GM19238 (cell line): Measurements from ENCODE around the gene NBPF1.
"Not testable (repeated sequence)": the region's sequence is repeated elsewhere in the genome, so short reads cannot be mapped to it uniquely, and the experiment has no call there.

Experiments
- DNase-seq: peaks from one replicate; pipeline ENCODE4 v3.0.0; 2011; ENCODE audit warnings: low spot score; ENCODE audit not compliant: insufficient read length

NBPF1 gene

DNA sequence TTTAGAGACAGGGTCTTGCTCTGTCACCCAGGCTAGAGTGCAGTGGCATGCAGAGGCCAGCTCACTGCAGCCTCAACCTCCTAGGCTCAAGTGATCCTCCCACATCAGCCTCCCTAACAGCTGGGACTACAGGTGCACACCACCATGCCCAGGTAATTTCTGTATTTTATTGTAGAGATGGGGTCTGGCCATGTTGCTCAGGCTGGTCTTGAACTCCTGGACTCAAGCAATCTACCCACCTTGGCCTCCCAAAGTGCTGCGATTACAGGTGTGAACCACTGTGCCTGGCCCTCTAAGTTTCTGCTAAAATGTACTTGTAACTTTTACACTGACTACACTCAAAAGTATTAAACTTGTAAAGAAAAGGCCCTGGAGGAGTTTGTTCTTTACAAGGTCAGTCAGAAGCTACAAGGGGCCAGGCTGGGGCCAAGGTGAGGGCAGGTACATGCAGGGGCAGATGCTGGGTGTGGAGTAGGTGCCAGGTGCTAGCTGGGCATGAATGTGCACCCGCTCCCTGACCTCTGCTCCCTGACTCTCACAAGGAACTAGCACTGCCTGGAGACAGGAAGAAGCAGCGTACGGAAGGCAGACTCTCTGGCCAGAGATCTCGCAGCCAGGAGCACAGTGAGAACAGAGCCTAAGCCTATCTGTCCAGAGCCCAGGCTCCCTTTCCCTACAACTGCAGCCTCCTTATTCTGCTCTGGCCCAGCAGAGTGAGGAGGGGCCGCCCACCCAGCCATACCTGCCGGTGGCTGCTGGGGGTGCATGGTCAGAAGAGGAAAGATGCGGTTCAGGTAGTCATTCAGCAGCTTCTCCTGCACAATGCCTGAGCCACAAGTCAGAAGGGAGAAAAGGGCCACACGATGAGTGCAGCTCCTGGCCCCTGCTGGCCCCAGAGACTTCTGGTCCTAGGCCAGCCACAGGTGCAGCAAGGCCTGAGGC is 28.9 kb upstream of the NBPF1 start:
- not testable (repeated sequence) for DNase-seq

DNA sequence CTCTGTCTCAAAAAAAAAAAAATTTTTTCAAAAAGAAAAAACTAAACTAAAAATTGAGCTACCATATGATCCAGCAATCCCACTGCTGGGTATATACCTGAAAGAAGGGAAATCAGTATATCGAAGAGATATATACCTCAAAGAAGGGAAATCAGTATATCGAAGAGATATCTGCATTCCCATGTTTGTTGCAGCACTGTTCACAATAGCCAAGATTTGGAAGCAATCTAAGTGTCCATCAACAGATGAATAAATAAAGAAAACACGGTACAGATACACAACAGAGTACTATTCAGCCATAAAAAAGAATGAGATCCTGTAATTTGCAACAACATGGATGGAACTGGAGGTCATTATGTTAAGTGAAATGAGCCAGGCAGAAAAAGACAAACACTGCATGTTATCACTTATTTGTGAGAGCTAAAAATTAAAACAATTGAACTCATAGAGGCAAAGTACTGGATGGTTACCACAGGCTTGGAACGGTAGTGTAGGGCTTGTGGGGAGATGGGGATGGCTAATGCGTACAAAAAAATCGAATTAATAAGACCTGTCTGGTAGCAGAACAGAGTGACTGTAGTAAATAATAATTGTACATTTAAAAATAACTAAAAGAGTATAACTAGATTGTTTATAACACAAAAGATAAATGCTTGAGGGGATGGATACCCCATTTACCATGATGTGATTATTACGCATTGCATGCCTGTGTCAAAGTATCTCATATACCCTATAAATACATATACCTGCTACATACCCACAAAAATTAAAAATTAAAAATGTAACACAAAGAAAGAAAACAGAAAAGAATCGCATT is 28.0 kb upstream of the NBPF1 start:
- not testable (repeated sequence) for DNase-seq

DNA sequence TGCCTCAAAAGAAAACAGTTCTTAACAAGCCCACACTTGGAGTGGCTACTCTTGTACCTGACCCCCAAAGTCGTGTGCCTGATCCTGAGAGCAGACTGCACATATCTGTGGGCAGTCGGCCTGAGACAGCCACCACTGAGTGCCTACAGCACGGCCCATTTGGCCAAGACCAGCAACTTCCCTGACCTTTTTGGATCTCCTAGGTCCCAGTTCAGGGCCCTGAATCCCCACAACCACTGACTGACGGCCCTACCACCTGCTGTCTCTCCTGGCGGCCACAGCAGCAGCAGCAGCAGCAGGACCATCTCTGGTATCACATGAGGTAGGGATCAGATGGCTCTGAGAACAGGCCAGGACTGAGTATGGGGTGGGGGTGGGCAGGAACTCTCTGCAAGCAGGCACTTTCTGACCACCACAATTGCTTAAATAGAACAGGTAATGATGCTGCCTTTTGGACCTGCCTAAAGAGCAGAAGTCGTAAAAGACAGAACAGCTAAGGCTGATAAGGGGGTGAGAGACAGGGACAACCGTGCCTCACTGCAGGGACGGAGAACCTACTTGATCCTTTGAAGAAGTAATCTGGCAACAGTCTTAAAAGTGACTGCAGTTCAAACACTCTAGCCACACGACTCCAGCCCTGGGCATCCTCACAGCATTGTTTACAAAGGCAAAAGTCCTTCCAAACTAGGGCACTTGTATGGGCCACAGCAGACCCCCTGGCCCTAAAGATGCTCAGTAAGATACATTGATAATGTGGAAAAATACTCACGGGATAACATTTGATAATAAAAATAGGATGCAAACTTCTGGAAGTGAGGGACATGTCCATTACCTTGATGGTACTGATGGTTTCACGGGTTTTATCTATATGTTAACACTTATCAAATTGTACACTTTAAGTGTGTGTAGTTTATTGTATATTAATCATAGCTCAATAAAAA is 26.0 kb upstream of the NBPF1 start:
- not testable (repeated sequence) for DNase-seq

DNA sequence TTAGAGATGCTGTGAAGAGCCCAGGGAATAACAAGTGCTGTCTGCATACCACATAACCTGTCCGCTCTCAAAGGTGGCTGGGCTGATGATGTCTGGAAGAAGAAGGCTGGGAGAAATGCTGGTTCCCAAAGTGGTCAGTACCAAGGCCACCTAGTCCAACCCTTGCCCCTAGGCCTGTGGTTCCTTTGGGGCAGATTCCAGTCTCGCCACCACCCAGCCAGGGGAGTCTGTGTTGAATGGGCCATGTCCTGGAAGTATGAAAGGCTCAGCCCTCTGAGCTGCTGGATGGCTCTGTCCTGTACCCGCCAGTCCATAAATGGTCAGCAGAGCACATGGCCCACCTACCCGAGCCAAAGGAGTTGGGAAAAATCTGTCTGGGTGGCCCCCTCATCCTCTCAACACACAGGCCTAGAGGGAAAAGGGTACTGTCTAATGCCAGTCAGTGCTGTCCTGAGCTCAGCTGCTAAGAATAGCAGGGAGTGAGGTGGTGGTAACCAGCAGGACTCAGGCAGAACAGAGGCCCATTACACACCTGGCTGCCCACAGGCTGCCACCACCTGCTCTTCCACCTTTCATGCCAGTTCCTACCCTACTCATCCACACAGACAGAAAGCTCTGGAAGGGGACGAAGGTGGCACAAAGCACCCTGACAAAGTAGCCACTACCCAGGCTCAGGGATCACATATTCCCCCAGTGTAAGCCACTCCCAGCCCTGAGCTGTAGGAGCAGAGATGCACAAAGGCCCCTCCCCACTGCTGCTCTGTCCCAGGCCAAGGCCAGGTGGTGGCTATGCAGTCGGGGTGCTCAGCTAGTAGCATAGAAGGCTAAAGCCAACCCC is 24.8 kb upstream of the NBPF1 start:
- not testable (repeated sequence) for DNase-seq

DNA sequence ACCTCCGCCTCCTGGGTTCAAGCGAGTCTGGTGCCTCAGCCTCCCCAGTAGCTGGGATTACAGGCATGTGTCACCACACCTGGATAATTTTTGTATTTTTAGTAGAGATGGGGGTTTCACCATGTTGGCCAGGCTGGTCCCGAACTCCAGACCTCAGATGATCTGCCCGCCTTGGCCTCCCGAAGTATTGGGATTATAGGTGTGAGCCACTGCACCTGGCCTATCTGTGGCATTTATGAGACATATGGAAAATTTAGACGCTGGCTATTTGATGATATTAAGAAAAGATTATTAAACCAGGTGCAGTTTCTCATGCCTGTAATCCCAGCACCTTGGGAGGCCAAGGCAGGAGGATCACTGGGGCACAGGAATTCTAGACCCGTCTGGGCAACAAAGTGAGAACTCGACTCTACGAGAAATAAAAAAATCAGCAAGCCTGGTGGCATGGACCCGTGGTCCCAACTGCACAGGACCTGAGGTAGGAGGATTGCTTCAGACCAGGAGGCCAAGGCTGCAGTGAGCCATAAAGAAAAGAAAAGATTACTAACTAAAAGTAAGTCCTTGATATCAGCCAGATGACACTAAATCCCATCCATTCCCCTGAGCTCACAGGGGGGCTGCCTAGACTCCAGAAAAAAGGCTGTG is 23.3 kb upstream of the NBPF1 start:
- not testable (repeated sequence) for DNase-seq

DNA sequence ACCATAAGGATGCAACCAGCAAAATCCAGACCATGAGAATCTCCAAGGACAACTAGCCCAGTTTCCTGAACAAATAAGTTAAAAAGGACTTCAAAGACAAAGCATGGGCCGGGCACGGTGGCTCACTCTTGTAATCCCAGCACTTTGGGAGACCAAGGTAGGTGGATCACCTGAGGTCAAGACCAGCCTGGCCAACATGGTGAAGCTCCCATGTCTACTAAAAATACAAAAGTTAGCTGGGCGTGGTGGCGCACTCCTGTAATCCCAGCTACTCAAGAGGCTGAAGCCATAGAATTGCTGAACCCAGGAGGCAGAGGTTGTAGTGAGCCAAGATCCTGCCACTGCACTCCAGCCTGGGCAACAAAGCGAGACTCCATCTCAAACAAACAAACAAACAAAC is 22.6 kb upstream of the NBPF1 start:
- DNase-seq, result not testable (repeated sequence)

DNA sequence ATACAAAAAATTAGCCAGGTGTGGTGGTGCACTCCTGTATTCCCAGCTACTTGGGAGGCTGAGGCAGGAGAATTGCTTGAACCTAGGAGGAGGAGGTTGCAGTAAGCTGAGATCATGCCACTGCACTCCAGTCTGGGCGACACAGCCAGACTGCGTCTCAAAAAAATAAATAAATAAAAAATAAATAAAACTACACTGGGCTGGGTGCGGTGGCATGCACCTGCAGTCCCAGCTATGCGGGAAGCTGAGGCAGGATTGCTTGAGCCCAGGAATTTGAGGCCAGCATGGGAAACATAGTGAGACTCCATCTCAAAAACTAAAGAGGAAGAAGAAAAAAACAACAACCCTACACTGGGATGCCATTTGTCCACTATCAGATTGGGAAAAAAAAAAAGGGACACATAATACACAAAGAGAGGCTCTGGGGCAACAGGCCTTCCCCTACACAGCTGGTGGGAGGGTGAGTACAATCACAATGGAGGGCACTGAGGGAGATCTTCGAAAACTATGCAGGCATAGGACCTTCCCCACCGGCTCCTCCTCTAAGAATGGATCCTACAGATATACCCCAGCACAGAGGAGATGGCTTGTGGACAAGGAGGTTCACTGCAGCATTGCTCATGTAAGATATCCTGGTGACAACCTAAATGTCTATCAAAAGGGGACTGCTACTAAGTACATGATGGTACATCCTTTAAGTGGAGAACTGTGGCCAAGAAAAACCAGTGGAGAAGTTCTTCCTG is 20.3 kb upstream of the NBPF1 start:
- not testable (repeated sequence) for DNase-seq

DNA sequence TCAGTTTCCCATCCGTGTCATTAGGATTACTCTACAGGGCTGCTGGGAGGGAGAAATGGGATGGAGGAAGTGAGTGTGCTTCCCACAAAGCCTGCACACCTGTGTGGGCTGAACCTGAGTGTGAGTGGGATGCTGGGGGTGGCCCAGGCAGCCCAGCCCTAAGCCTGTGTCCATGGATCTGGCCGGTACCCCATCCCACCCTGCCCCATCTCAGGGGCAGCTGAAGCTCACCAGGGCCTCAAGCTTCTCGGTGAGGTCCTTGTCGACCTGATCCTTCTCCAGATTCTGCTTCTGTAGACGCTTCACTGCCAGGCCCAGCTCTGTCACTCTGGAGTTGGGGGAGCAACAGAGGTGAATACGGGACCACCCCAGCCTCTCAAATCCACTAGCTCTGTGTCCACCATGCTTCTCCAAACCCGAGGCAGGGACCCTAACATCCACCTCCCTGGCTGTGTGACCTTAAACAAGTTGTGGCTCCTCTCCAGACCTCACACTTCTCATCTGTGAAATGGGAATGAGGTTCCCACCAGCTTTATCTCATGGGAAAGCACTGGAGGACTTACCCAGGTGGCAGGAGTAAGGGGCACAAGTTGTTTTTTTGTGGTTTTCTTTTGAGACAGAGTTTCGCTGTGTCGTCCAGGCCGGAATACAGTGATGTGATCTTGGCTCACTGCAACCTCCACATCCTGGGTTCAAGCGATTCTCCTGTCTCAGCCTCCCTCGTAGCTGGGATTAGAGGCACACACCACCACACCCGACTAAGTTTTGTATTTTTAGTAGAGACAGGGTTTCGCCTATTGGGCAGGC is 18.9 kb upstream of the NBPF1 start:
- DNase-seq, result not testable (repeated sequence)

DNA sequence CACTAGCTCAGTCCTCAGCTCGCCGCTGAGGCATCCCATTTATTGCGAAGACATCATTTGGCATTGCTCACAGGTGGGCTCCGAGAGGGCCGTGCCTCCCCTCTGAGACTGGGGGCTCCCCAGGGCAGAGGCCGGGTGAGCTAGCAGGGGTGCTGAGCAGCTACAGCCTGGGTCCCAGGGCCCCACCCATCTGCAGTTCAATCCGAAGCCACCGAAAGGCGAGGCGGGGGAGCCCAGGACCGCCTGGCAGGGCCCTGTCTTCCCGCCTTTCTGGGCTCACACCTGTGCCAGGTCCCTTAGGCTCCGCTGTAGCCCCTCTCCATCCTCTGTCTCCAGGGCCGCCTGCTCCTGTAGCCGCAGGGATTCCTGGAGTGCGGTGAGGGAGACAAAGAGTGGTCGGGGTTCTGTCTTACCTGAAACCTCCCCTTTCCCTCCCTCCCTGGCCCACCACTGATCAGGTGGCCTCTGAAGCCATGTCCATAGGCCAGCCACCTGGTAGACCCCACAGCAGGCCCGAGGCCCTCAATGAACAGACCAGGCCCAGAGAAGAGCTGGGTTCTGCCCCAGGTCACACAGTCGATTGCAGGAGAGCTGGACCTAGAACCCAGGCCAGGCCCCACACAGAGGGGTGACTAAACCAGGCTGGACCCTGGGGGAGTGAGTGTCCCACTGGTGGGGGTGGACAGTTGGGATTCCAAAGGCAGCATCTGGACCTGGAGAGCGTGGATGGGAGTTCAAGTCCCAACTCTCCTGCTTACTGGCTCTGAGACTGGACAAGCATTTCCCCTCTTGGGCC is 18.1 kb upstream of the NBPF1 start:
- no peak for DNase-seq

DNA sequence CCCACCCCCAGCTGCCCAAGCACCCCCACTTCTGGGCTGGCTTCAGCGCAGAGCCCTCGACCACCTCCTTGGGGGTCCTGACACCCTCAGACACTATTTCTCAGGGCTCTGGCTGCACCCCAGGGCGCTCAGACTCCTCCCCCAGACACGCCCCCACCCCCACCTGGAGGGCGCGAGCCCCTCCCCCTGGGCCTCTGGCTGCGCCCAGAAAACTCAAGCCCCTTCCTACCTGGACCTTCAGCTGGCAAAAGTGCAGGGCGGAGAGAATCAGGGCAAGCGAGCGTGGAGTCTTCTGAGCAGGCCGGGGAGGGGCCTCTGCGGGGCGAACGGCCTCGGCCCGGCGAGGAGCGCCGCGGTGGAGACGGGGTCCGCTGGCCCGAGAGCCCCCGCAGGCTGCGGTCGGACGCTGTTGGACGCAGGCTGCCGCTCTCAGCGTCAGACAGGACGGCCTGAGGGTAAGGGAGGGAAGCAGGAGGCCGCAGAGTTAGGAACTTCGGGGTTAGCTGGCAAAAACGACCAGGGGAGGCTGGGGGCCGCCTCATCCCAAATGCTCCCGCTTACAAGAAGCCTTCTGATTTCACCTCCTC is 17.4 kb upstream of the NBPF1 start:
- DNase-seq, result no peak

DNA sequence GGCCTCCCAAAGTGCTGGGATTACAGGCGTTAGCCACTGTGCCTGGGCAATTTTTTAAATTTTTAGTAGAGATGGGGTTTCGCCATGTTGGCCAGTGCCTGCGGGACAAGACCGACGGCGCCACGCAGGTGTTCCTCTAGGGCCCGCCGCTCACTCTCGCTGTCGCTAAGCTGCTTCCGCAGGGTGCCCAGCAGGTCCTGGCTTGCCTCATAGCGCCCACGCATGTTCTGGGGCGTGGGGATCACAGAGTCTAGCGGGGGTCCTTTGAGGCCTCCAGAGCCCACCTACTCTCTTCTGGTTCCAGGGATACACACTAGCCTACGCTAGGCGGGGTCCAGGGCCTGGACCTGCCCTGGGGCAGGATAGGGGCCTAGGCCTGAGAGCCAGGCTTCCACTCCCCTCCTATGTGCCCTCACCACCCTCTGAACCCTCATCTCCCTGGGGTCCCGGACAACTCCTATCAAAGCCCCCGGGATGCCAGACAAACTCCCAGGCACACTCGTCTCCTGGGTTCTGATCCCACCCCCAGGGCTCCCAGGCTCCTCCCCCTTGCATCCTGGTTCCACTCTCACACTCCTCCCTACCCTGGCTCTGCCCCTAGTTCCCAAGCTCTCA is 16.7 kb upstream of the NBPF1 start:
- not testable (repeated sequence) for DNase-seq

DNA sequence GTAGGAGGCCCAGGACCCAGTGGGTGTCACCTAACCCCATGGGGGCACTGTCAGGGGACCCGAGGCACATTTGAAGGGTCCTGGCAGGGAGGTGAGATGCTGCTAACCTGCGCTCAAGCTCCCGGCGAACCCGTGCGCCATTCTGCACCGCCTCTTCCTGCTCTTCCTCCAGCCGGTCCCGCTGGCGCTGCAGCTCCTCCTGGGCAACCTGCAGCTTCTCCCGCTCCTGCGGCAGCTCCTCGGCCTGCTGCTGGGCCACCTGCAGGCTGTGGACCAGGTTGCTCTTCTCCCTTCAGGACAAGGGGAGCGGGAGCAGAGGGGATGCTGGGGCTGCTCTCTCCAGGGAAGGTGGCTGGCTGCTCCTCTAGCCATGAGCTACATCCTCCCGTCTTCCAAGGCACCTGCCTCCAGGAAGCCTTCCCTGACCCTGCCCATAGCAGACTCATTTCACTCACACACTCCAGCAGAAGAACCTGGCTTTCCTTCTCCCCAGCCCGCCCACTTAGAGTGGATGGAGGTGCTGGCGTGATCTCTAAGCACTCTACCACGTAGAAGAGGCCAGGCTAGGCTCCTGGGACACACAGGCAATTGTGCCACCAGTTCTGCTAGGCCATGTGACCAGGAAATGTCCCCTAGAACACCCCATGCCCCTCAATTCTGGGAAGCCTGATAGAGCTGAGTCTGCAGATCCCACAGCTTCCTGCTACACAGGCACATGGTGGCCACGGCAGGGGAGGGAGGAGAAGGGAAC is 15.2 kb upstream of the NBPF1 start:
- DNase-seq, result no peak

DNA sequence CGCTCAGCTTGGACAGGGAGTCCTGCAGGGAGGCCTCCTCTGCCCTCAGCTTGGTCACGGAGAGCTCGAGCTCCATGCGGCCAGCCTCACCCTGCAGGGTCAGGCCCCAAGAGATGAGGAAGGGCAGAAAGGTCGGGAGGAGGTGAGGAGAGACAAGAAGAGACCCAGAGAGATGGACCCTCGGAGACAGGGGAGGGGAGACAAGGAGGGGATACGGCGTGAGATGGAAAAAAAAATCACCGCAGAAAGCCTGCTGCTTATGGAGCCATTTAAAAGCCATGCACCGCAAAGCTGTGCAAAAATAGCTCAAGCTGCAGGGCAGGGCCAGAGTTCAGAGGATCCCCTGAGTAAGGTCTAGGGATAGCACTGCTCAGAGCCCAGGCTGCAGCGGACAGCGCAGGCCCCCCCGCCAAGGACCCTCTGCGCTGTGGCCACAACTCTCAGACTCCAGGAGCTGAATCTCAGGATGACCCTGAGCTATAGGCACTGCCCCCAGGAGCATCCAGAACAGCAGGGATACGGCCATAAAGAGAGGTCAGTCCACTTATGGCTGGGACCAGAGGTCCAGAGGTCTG is 13.1 kb upstream of the NBPF1 start:
- not testable (repeated sequence) for DNase-seq

DNA sequence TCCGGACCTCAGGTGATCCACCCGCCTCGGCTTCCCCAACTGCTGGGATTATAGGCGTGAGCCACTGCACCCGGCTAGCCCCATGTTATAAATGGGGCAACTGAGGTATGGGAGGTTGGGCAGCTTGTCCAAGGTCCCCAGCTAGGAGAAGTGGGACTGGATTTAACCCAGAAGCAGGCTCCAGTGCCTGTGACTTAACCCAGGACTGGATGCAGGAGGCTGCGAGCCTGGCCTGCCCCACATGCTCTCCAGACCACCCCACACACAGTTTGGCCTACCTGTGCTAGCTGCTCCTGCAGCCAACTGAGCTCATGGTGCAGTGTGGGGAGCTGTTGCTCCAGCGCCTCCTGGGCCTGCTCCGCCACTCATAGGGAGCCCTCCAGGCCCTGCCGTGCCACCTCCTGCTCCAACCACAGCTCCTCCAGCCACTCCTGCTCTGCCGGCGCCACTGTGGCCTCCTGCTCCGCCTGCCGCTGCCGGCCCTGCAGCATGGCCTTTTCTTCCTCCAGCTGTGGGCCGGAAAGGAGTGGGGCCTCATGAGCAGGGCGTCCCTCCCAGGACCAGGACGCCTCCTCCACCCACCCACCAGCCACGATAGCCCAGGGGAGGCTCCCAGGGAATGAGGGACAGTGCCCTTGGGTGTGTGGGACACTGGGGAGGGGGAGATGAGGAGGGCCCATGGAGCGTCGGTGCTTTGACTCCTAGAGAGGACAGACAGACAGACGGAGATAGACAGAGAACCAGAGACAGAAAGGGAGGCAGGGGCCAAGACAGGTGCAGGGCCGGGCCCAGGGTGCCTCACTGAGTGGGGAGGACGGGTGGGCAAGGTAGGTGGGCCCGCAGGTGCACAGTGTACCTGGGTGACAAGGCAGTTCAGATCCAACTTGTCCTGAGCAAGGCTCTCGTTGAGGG is 12.4 kb upstream of the NBPF1 start:
- no peak for DNase-seq
